ENCODE results near the gene SPO11.

The SPO11 gene

DNA sequence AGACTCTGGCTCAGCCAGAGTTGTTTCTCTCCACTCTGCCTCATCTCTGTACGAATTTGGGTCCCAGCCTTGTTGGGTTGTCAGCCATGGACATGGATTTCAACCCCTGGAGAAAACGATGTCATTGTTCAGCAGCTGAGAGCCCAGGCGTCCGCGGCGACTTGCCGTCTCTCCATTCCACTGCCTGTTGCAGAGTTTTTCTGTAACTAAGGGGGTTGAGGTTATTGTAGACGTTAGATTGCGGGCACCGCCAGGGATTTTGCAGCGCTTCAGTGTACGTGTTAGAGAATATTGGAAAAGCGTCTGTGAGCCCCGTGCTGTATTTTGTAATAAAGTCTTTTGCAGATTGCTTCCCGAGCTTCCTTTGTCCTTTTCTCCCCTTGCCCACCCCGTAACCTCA, 48.5 kb downstream of the SPO11 start:
- DNase-seq (ENCODE audit: low read depth), result no peak
- H3K4me3 ChIP-seq (ENCODE audit: low read depth, low read length), result no peak overlapping the region
- in situ Hi-C loops (cut with HindIII; ENCODE audit: low sequenced_read_pairs), result loop anchor here (5.0 kb wide), 1 partner anchor 114 kb away; no protein-coding TSS in a partner anchor
- TF ChIP-seq, protein P1, sequence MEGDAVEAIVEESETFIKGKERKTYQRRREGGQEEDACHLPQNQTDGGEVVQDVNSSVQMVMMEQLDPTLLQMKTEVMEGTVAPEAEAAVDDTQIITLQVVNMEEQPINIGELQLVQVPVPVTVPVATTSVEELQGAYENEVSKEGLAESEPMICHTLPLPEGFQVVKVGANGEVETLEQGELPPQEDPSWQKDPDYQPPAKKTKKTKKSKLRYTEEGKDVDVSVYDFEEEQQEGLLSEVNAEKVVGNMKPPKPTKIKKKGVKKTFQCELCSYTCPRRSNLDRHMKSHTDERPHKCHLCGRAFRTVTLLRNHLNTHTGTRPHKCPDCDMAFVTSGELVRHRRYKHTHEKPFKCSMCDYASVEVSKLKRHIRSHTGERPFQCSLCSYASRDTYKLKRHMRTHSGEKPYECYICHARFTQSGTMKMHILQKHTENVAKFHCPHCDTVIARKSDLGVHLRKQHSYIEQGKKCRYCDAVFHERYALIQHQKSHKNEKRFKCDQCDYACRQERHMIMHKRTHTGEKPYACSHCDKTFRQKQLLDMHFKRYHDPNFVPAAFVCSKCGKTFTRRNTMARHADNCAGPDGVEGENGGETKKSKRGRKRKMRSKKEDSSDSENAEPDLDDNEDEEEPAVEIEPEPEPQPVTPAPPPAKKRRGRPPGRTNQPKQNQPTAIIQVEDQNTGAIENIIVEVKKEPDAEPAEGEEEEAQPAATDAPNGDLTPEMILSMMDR (IDR thresholded peaks at IDR 0.05; ENCODE audit: low read depth, low read length, missing control alignments), result no peak

DNA sequence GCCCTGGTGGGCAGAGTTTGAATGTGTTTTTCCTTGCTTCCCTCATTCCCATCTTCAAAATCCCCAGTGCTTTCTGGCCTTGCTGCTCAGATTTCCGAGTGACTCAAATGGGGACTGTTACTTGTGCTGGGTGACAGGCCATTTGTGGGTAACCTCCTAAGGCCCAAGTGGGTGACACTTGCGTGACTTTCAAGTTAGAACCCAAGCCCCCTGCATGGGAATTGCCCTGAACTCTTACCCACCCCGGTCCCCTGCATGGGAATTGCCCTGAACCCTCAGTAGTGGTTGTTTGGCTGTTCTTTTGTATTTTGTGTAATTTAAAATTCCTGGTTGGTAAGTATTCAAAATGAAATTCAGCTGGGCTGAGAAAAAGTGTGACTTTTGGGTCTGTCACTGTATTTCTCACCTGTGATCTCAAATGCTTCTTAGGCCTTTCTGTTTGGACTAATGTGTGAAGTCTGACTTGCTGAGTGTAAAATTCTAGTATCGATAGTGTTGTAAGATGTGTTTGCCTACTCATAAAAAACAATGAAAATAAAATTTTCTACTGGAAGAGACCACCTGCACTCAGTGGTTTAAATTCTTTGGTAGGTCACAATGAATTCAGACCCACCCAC, 49.2 kb downstream of the SPO11 start:
- in situ Hi-C loops (cut with HindIII; ENCODE audit: low sequenced_read_pairs), result loop anchor here (5.0 kb wide), 1 partner anchor 114 kb away; no protein-coding TSS in a partner anchor
- no peak for DNase-seq (ENCODE audit: low read depth)
- no peak overlapping the region for H3K4me3 ChIP-seq (ENCODE audit: low read depth, low read length)
- TF ChIP-seq, protein P1 (IDR thresholded peaks at IDR 0.05; ENCODE audit: low read depth, low read length, missing control alignments), result no peak

DNA sequence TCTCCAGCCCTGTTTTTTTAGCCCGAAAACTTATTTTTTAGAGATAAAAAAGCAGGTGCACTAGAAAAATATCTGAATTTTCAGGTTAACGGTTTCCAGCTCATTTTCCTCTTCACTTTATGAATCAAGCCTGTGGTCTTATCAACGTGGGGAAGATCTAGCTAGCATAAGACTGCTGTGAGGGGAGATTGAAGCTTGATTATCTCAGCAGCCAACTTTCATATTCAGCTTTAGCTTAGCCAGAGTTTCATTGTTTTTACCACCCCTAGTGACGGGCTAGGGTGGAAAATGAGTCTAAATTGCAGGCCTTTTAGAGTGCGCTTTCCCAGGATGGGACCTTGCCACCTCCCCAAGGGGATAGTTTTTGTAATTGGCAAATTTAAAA, 49.7 kb downstream of the SPO11 start:
- TF ChIP-seq, protein P1 (IDR thresholded peaks at IDR 0.05; ENCODE audit: low read depth, low read length, missing control alignments), result no peak
- DNase-seq (ENCODE audit: low read depth), result no peak
- no peak overlapping the region for H3K4me3 ChIP-seq (ENCODE audit: low read depth, low read length)
- in situ Hi-C loops (cut with HindIII; ENCODE audit: low sequenced_read_pairs), result loop anchor here (5.0 kb wide), 1 partner anchor 113 kb away; no protein-coding TSS in a partner anchor

DNA sequence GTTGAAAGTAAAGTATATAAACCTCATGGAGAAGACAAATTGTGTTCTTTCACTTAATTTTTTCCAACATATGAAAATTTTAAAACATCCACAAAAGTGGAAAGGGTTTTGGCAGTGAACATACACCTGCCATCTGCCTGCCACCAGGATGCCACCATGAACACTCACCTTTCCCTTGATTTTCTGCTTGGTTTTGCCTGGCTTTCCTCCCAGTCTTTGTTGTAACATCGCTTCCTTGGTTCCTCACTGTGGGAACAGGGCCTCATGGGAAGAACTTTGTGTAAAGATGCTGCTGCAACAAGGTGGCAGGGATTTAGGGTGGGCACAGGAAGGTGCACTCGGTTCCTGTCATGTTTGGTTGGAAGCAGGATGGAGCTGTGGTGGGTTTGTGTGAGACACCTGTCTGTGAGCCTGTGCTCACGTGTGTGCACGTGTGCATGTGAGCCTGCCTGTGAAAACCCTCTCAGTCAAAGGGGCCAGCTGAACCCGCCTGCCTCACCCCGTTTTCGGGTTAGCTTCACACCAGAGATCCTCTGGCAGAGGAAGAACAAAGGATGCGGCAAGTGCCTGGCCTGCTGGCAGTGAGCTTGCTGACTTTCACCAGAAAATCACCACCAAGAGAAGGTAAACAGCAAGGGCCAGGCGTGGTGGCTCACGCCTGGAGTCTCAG, 50.6 kb downstream of the SPO11 start:
- TF ChIP-seq, protein P1 (IDR thresholded peaks at IDR 0.05; ENCODE audit: low read depth, low read length, missing control alignments), result no peak
- DNase-seq (ENCODE audit: low read depth), result no peak
- H3K4me3 ChIP-seq (ENCODE audit: low read depth, low read length), result no peak overlapping the region
- in situ Hi-C loops (cut with HindIII; ENCODE audit: low sequenced_read_pairs), result no loop called here

DNA sequence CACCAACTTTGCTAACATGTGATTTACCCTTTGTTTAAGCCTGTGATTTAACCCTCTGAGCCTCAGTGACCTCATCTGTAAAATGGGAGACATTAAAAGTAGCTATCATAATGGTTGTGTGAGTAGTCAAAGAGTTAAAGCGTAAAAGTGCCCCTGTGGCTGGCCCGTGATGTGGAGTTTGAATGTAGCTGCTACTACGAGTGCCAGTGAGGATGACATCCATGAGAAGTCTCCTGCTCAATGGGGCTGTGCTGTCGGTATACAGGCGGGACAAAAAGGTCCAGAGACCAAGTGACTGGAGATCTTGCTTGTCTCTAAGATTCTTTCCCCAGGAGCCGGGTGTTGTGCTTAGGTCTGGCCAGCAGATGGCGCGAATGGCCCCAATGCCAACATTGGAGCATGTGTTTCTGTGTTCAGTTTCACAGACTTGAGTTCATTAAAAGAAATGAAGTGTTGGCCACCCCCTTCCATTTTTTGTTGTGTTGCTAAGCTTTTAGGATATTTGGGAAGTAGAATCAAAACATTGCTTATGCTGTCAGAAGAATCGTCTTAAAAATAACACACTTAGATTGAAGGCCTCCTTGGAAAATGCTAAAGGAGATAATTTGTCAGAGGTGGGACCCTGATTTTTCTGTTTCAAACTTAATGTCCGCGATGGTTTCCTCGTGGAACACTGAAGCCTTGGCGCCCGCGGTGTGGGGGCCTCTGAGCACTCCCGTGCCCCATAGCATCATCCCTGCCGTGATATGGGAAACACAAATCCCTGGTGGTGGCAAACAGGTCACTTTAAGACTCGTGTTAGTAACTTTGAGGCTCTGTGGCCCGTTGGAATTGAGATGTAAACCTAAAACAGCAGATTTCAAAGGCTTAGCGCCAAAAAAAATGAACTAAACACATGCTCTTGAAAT, 52.2 kb downstream of the SPO11 start:
- H3K4me3 ChIP-seq (ENCODE audit: low read depth, low read length), result no peak overlapping the region
- TF ChIP-seq, protein P1 (IDR thresholded peaks at IDR 0.05; ENCODE audit: low read depth, low read length, missing control alignments), result peak; percentile 92
- in situ Hi-C loops (cut with HindIII; ENCODE audit: low sequenced_read_pairs), result no loop called here
- peak; percentile 46 for DNase-seq (ENCODE audit: low read depth)

DNA sequence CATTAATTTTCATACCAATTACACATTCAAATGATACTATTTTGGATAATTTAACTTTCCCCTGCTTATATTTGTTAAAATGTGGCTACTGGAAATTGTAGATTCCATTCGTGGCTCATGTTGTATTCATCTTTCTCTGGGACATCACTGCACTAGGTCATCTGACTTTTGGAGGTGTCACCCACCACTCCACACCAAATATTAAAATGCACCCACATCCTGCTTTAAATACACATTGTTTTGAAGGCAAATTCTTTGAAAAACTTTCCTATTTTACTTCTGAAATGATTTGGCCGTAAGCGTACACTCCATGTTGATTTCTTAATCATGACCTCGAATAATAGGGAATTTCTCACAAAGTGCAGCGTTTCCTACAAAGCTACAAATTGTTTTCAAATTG, 52.9 kb downstream of the SPO11 start:
- H3K4me3 ChIP-seq (ENCODE audit: low read depth, low read length), result no peak overlapping the region
- in situ Hi-C loops (cut with HindIII; ENCODE audit: low sequenced_read_pairs), result no loop called here
- TF ChIP-seq, protein P1 (IDR thresholded peaks at IDR 0.05; ENCODE audit: low read depth, low read length, missing control alignments), result no peak
- DNase-seq (ENCODE audit: low read depth), result no peak

All from astrocyte of the cerebellum (primary cell).